Spleen (tissue), 7 donors: ENCODE results near the gene MAP2K3.

Experiments used
- POLR2A ChIP-seq, 3 donors: fragments of 450-650 bp; IDR thresholded peaks; one replicate each; pipeline ENCODE4 v1.5.1; 2017; ENCODE audit warnings: antibody characterized with exemption in 3 of 3, mild to moderate bottlenecking in 1 of 3
- TF ChIP-seq, protein P1 (sequence below), 11 experiments: fragments of 200-600 bp in 7 of 11; fragments of 450-650 bp in 4 of 11; sonication (generic) in 4 of 11; IDR thresholded peaks in 8 of 11; conservative IDR thresholded peaks in 3 of 11; 1 replicate in 7 of 11; 2 replicates in 4 of 11; pipeline versions ENCODE4 v1.4.0 to v1.8.0; 2016 to 2021; ENCODE audit warnings: antibody characterized with exemption in 11 of 11, inconsistent platforms in 4 of 11, mild to moderate bottlenecking in 1 of 11
- donor health status: DM: no; HTN: no; CAD: no; lungs with moderate emphysema.
- donor health status: DM: no; HTN: no; CAD: no.
- donor health status: DM: no; HTN: no; CAD: no.

DNA sequence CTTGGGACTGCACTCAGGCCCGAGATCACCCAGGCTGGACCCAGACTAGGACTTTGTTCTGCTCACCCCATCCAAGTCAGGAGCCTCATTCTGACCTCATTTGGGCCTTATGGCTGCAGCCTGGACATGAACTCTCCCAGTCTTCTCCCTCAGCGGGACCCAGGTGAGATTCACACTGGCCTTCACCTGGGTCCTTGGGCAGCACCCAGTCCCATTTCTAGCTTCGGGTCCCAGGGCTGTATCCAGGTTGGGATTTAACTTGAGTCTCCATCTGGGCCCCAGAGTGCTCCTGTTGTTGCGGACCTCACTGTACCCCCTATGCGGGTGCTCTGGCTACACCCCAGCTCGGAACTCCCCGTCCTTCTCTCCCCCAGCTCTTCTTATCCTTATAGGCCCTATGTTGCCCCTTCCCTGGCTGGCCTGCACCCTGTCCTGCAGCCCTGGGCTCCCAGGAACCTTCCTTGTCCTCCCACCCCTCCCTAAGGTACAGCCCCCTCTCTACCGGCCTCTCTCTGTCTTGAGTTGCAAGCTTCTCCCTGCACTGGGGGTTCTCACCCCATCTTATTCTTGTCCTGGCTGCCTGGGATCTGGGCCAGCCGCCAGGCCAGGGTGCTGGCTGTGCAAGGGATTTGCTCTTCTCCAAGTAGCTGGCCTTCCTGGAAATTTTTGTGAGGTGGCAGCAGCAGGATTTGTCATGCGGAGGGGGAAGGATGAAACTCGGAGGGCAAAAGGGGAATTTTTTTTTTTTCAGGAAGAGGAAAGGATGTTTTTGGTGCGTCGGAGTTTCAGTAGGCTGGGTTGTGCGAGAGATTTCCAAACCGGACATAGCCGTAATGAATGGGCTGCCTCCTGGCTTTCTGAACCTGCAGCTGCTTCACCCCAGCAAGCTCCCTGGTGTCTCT lies 904 bp downstream of the MAP2K3 start:
- TF ChIP-seq, protein P1, sequence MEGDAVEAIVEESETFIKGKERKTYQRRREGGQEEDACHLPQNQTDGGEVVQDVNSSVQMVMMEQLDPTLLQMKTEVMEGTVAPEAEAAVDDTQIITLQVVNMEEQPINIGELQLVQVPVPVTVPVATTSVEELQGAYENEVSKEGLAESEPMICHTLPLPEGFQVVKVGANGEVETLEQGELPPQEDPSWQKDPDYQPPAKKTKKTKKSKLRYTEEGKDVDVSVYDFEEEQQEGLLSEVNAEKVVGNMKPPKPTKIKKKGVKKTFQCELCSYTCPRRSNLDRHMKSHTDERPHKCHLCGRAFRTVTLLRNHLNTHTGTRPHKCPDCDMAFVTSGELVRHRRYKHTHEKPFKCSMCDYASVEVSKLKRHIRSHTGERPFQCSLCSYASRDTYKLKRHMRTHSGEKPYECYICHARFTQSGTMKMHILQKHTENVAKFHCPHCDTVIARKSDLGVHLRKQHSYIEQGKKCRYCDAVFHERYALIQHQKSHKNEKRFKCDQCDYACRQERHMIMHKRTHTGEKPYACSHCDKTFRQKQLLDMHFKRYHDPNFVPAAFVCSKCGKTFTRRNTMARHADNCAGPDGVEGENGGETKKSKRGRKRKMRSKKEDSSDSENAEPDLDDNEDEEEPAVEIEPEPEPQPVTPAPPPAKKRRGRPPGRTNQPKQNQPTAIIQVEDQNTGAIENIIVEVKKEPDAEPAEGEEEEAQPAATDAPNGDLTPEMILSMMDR (IDR thresholded peaks at IDR 0.05 in 8 of 11, conservative IDR thresholded peaks at IDR 0.05 in 3 of 11) = no peak
- TF ChIP-seq POLR2A (IDR thresholded peaks at IDR 0.05) = no peak
